Stimulated activated CD4-positive, alpha-beta T cell treated with anti-CD3 and anti-CD28 coated beads, Interleukin-4, amount 100 ng/mL, for 24 hours (primary cell): ENCODE data around the gene METTL24.
"Not testable (repeated sequence)": the region's sequence is repeated elsewhere in the genome, so short reads cannot be mapped to it uniquely, and the experiment has no call there.

Experiments
- DNase-seq: peaks from one replicate; pipeline ENCODE4 v3.0.0-alpha.2; 2020

The METTL24 gene

GRCh38 chr6:110250058-110250457 lies 108.1 kb downstream of the METTL24 start:
- DNase-seq: no peak

GRCh38 chr6:110246900-110247546 lies 111.1 kb downstream of the METTL24 start:
- no peak for DNase-seq

GRCh38 chr6:110246378-110246777 lies 111.8 kb downstream of the METTL24 start:
- DNase-seq: no peak

GRCh38 chr6:110244621-110245020 lies 113.5 kb downstream of the METTL24 start:
- not testable (repeated sequence) for DNase-seq

GRCh38 chr6:110239526-110240274 lies 118.4 kb downstream of the METTL24 start:
- no peak for DNase-seq

- not testable (repeated sequence) for DNase-seq
These were observed 122.1 kb downstream of the METTL24 start for GRCh38 chr6:110236007-110236406.

GRCh38 chr6:110233770-110234374 lies 124.3 kb downstream of the METTL24 start:
- DNase-seq: no peak

GRCh38 chr6:110232450-110232849 lies 125.7 kb downstream of the METTL24 start:
- DNase-seq: no peak

- DNase-seq: no peak
These were observed 131.9 kb downstream of the METTL24 start for GRCh38 chr6:110226261-110226660.

- no peak for DNase-seq
These were observed 136.4 kb downstream of the METTL24 start for GRCh38 chr6:110221738-110222137.

GRCh38 chr6:110217266-110217665 lies 140.9 kb downstream of the METTL24 start:
- DNase-seq: no peak

- no peak for DNase-seq
These were observed 142.0 kb downstream of the METTL24 start for GRCh38 chr6:110216140-110216539.

GRCh38 chr6:110214338-110214737 lies 143.8 kb downstream of the METTL24 start:
- no peak for DNase-seq

GRCh38 chr6:110211753-110212152 lies 146.4 kb downstream of the METTL24 start:
- DNase-seq: no peak

GRCh38 chr6:110207652-110208051 lies 150.5 kb downstream of the METTL24 start:
- no peak for DNase-seq

GRCh38 chr6:110201151-110201884 lies 156.8 kb downstream of the METTL24 start:
- no peak for DNase-seq

- DNase-seq: no peak
These were observed 159.6 kb downstream of the METTL24 start for GRCh38 chr6:110198561-110198960.

GRCh38 chr6:110196874-110197273 lies 161.3 kb downstream of the METTL24 start:
- no peak for DNase-seq

- DNase-seq: no peak
These were observed 162.5 kb downstream of the METTL24 start for GRCh38 chr6:110195639-110196038.
